Stomach (tissue), 9 donors: ENCODE results near the gene MUC5AC. TPM values are rescaled to one million over a fixed set of nuclear protein-coding genes. Genes with fewer than 3 reads are reported as not detected.
"Not testable (repeated sequence)": the region's sequence is repeated elsewhere in the genome, so short reads cannot be mapped to it uniquely, and the experiment has no call there.

ENCODE experiments used
- DNase-seq, 2 donors: peaks; one replicate each; pipeline versions ENCODE4 v3.0.0 to v3.0.0-alpha.2; 2013 to 2019
- H3K27ac ChIP-seq, 5 donors: fragments of 200-600 bp in 4 of 5; sonication (generic) in 4 of 5; one replicate each; pipeline ENCODE4 v1.5.1; 2013 to 2019; ENCODE audit warnings: mild to moderate bottlenecking in 1 of 5, moderate library complexity in 1 of 5
- H3K27me3 ChIP-seq, 3 donors: fragments of 200-600 bp; sonication (generic); one replicate each; pipeline ENCODE4 v1.5.1; 2017 to 2019; ENCODE audit warnings: mixed run types in 1 of 3
- H3K36me3 ChIP-seq, 4 donors: fragments of 200-600 bp; sonication (generic); 1 replicate in 3 of 4; 2 replicates in 1 of 4; pipeline ENCODE4 v1.5.1; 2016 to 2019
- H3K4me1 ChIP-seq, 4 donors: fragments of 200-600 bp; sonication (generic); one replicate each; pipeline ENCODE4 v1.5.1; 2016 to 2019
- H3K4me3 ChIP-seq, 4 donors: fragments of 200-600 bp; sonication (generic) in 3 of 4; one replicate each; pipeline ENCODE4 v1.5.1; 2016 to 2019; ENCODE audit warnings: mild to moderate bottlenecking in 1 of 4
- H3K9me3 ChIP-seq, 4 donors: fragments of 200-600 bp; sonication (generic); one replicate each; pipeline ENCODE4 v1.5.1; 2016 to 2019
- CTCF ChIP-seq, 7 experiments: fragments of 450-650 bp in 4 of 7; fragments of 200-600 bp in 3 of 7; sonication (generic) in 3 of 7; IDR thresholded peaks; one replicate each; pipeline ENCODE4 v1.5.1; 2016 to 2019; ENCODE audit warnings: antibody characterized with exemption in 7 of 7, control low read depth in 2 of 7, mild to moderate bottlenecking in 1 of 7
- EP300 ChIP-seq: sonication (generic); formaldehyde crosslinking; IDR thresholded peaks from one replicate; pipeline ENCODE4 v1.6.1; 2017; ENCODE audit warnings: antibody characterized with exemption
- POLR2A ChIP-seq, 4 donors: fragments of 450-650 bp; IDR thresholded peaks; one replicate each; pipeline ENCODE4 v1.6.1; 2016; ENCODE audit warnings: antibody characterized with exemption in 4 of 4, control low read depth in 2 of 4, mild to moderate bottlenecking in 1 of 4, moderate library complexity in 1 of 4
- POLR2AphosphoS5 ChIP-seq, 3 donors: sonication (generic); formaldehyde crosslinking; IDR thresholded peaks; one replicate each; pipeline ENCODE4 v1.6.1; 2016; ENCODE audit warnings: antibody characterized with exemption in 3 of 3
- whole genome bisulfite sequencing, 5 donors: extraction: QIAGEN DNeasy Blood & Tissue Kit in 3 of 5; methylation state at CpG; one replicate each; pipeline versions ENCODE4 v1.1.5 to v1.1.7; 2013 to 2018; 5-methylcytosine and 5-hydroxymethylcytosine counted together
- intact Hi-C: fragments of 100-400 bp; cut with DNase I; formaldehyde crosslinking; loops from one replicate; pipeline ENCODE4 v1.15.1; 2023; ENCODE audit warnings: low total_unique reads
- polyA plus RNA-seq, 3 donors: library from polyadenylated mRNA; stranded (reverse); fragments of 200-250 nt; gene quantifications; one replicate each; pipeline ENCODE4 v1.2.3, GENCODE V29; 2013
- total RNA-seq, 5 donors: library from RNA; depleted of rRNA; stranded (reverse); fragments of >200 nt; gene quantifications; one replicate each; pipeline versions ENCODE4 v1.1.0 to v1.2.3, GENCODE V29; 2014 to 2016
- donor health status: healthy with polysubstance abuse.
- donor health status: Bipolar disorder and iron deficiency.
- donor health status: healthy.

The MUC5AC gene
- total and polyA plus RNA-seq, 8 donors: 2.0 to 1,253 (median 171) TPM

DNA sequence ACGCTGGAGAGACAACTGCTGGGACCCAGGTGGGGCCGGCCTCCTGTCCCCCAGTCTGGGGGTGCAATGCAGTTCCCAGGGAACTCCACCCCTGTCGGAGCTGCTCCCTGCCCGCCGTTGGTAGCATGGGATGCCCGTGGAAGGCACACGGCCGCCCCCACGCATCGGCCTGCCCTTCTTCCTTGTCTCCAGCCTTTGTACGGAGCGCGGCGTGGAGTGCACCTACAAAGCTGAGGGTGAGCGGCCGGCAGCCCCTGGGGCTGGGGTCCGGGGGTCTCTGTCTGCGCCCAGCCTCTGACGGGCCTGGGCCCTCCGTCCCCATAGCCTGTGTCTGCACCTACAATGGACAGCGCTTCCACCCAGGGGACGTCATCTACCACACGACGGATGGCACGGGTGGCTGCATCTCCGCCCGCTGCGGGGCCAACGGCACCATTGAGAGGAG lies 23.2 kb downstream of the MUC5AC start:
- Histone ChIP-seq H3K9me3 (no peaks in the 10 kb centered on the region), H3K4me1 (no peaks in the 10 kb centered on the region), H3K4me3 (no peak overlapping the region), H3K27me3 (peaks cover 0 to 29% (median 0%) of the 10 kb centered on the region in 3 donors), H3K36me3 (peaks cover 0 to 63% (median 30%) of the 10 kb centered on the region in 4 donors), H3K27ac (no peak overlapping the region)
- no peak for TF ChIP-seq POLR2A (IDR thresholded peaks at IDR 0.05)
- TF ChIP-seq EP300: no peak
- no peak for TF ChIP-seq POLR2AphosphoS5 (IDR thresholded peaks at IDR 0.05)
- TF ChIP-seq CTCF (IDR thresholded peaks at IDR 0.05): no peak
- no peak for DNase-seq
- WGBS, 5 donors: 91 to 94% (median 92%) methylated on average over 14 to 29 of the region's 29 CpGs
- intact Hi-C loops: no loop called here

GRCh38 chr11:1181420-1181819 lies 23.7 kb downstream of the MUC5AC start:
- H3K4me1 ChIP-seq: no peaks in the 10 kb centered on the region
- TF ChIP-seq EP300: no peak
- TF ChIP-seq CTCF (IDR thresholded peaks at IDR 0.05): no peak
- no peak for TF ChIP-seq POLR2A (IDR thresholded peaks at IDR 0.05)
- TF ChIP-seq POLR2AphosphoS5 (IDR thresholded peaks at IDR 0.05): no peak
- no peaks in the 10 kb centered on the region for H3K9me3 ChIP-seq
- H3K27ac ChIP-seq: no peak overlapping the region
- H3K27me3 ChIP-seq: peaks cover 0 to 29% (median 0%) of the 10 kb centered on the region in 3 donors
- peaks cover 0 to 61% (median 30%) of the 10 kb centered on the region in 4 donors for H3K36me3 ChIP-seq
- intact Hi-C loops: no loop called here
- no peak for DNase-seq
- no peak overlapping the region for H3K4me3 ChIP-seq
- WGBS, 5 donors: 80 to 93% (median 89%) methylated on average over 1 to 10 of the region's 10 CpGs

GRCh38 chr11:1181853-1182535 lies 24.2 kb downstream of the MUC5AC start:
- intact Hi-C loops: no loop called here
- WGBS, 5 donors: 84 to 91% (median 86%) methylated on average over 9 to 41 of the region's 41 CpGs
- Histone ChIP-seq H3K4me3 (no peak overlapping the region), H3K27ac (no peak overlapping the region), H3K4me1 (no peaks in the 10 kb centered on the region), H3K9me3 (no peaks in the 10 kb centered on the region), H3K36me3 (peaks cover 0 to 59% (median 28%) of the 10 kb centered on the region in 4 donors), H3K27me3 (peaks cover 0 to 29% (median 0%) of the 10 kb centered on the region in 3 donors)
- peak in 1 of 3 donors; percentile 14 for TF ChIP-seq POLR2AphosphoS5 (IDR thresholded peaks at IDR 0.05)
- no peak for TF ChIP-seq CTCF (IDR thresholded peaks at IDR 0.05)
- DNase-seq: no peak

GRCh38 chr11:1184139-1184538 lies 26.4 kb downstream of the MUC5AC start:
- H3K4me3 ChIP-seq, intact Hi-C loops, H3K9me3 ChIP-seq, DNase-seq, H3K4me1 ChIP-seq, H3K27ac ChIP-seq: not testable (repeated sequence)
- Histone ChIP-seq H3K36me3 (peaks cover 0 to 42% (median 19%) of the 10 kb centered on the region in 4 donors), H3K27me3 (peaks cover 0 to 29% (median under 1%) of the 10 kb centered on the region in 3 donors)
- 93 to 98% (median 96%) methylated on average over 8 to 18 of the region's 22 CpGs for WGBS, 5 donors

- DNase-seq, H3K9me3 ChIP-seq, H3K4me3 ChIP-seq, intact Hi-C loops, H3K27ac ChIP-seq, H3K4me1 ChIP-seq: not testable (repeated sequence)
- 73 to 86% (median 85%) methylated on average over 3 to 15 of the region's 15 CpGs for WGBS, 5 donors
- Histone ChIP-seq H3K27me3 (peaks cover 0 to 15% (median 6%) of the 10 kb centered on the region in 3 donors), H3K36me3 (peaks cover 0 to 31% (median 18%) of the 10 kb centered on the region in 4 donors)
Observed at GRCh38 chr11:1188451-1189130, 30.8 kb downstream of the MUC5AC start.

DNA sequence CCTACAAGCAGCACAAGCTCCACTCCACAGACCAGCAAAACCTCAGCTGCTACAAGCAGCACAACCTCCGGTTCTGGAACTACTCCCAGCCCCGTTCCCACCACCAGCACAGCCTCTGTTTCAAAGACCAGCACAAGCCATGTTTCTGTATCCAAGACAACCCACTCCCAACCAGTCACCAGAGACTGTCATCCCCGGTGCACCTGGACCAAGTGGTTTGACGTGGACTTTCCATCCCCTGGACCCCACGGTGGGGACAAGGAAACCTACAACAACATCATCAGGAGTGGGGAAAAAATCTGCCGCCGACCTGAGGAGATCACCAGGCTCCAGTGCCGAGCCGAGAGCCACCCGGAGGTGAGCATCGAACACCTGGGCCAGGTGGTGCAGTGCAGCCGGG lies 32.1 kb downstream of the MUC5AC start:
- H3K4me1 ChIP-seq, intact Hi-C loops, H3K9me3 ChIP-seq, H3K27ac ChIP-seq, H3K4me3 ChIP-seq, DNase-seq: not testable (repeated sequence)
- H3K27me3 ChIP-seq: peaks cover 0 to 20% (median 6%) of the 10 kb centered on the region in 3 donors
- H3K36me3 ChIP-seq: peaks cover 0 to 43% (median 24%) of the 10 kb centered on the region in 4 donors
- WGBS, 5 donors: 78 to 92% (median 85%) methylated on average over 7 to 11 of the region's 12 CpGs

GRCh38 chr11:1191786-1192470 lies 34.2 kb downstream of the MUC5AC start:
- H3K4me1 ChIP-seq, DNase-seq, H3K27ac ChIP-seq, intact Hi-C loops, H3K4me3 ChIP-seq, H3K9me3 ChIP-seq: not testable (repeated sequence)
- Histone ChIP-seq H3K36me3 (peaks cover 0 to 57% (median 31%) of the 10 kb centered on the region in 4 donors), H3K27me3 (peaks cover 0 to 41% (median 6%) of the 10 kb centered on the region in 3 donors)
- WGBS, 5 donors: 85 to 93% (median 88%) methylated on average over 18 to 22 of the region's 22 CpGs
